GM18870 (cell line): ENCODE data around the gene ANKRD13C.
"Not testable (repeated sequence)": the region's sequence is repeated elsewhere in the genome, so short reads cannot be mapped to it uniquely, and the experiment has no call there.

Experiments
- ATAC-seq: cut with Tn5 transposase; IDR thresholded peaks from one replicate; pipeline ENCODE4 v1.9.1; 2021; ENCODE audit warnings: moderate library complexity; ENCODE audit not compliant: unreplicated experiment

Gene ANKRD13C

DNA sequence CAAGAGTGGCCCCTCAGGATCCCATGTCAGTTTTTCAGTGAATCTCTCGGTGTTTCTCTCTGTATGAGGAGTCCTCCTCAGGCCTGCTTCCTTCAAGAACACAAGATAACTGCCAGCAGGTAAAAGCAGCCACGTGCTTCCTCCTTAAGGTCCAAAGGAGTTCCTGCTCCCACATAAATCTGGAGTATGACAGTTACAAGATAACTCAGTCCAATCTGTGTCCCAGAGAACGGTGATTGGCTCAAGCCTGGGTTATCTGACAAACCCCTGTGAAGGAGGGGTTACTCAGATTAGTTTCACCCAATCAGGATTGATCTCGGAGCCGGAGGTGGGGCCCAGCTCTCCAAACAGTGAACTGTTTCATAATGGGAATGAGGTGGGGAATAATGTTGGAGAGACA lies 5.8 kb upstream of the ANKRD13C start:
- ATAC-seq = no peak

DNA sequence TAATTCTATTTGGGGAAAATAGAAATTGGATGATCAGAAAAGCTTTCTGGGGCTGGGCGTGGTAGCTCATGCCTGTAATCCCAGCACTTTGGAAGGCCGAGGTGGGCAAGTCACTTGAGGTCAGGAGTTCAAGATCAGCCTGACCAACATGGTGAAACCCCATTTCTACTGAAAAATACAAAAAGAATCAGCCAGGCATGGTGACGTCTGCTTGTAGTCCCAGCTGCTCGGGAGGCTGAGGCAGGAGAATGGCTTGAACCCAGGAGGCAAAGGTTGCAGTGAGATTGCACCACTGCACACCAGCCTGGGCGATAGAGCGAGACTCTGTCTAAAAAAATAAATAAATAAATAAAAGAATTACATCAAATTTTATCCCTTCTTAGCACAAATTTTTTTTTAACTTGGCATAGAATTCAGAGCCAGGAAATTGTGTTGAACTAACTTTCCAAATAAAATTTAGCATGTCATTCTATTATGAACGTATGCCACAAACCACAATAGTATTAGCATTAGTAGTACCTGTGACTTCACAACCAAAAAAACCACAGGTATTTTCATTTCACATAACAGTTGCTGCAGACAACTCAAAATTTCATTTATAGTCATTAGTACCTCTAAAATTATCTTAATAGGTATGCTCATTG lies 4.5 kb upstream of the ANKRD13C start:
- ATAC-seq = peak; percentile 68

DNA sequence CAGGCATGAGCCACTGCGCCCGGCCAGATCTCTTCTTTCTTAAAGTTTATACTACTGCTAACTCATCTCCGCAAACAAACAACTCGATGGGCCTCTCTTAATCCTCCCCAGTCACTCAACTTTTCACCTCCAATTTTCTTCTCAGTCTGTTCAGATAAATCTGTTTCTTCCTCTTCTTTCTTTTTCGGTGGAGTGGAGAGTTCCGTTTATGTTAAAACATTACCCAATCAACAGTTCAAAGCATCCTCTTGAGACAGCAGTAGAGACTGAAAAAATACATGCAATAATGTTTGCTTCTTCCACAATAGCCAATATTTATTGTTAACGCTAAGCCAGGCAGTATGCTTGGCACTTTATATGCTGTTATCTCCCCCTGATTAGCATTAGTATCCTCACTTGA lies 1.4 kb upstream of the ANKRD13C start:
- no peak for ATAC-seq

DNA sequence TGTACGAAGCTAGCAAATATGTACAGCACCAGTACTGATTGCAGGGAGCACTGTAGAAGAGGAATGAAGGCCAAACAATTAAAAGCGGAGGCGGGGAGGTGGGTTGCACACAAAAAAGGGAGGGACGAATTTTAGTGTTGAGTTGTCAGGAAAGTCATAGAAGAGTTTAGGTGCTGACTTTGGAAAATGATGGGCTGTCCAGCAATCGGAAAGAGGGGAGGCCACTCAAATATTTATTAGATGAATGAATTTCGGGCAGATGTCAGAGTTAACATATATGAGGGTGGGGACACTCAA lies 537 bp upstream of the ANKRD13C start:
- ATAC-seq = no peak

DNA sequence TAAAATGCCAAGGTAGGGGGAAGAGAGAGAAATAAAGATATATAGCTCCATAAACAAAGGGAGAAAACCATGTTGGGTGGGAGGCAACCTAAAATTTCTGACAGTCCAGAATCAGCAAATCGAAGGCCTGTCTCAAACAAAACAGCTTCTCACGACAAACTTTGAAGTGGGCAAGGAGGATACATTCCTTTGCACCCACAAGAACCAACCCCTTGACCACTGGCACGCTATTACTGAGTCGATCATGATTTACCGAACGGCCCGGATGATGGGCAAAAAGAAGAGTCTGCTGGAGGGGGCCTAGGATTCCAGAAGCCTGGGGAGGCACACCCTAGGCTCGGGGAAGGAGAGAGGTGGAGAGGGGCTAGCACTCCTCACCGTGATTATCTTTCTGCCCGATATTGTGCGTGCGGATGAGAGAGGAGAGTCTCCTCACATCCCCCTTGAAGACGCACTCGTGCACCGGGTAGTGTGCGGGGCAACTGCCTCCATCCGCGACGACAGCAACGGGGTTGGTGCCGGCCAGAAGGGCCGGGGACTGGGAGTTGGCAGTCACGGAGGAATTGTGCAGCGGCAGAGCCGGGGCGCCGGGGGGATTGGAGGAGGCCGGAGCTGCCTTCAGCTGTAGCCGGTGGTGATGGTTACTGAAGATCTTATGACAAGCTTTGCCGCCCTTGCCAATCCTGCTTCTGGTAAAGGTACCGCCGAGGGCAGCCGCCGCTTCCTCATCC lies 756 bp downstream of the ANKRD13C start:
- ATAC-seq = peak; percentile 17

DNA sequence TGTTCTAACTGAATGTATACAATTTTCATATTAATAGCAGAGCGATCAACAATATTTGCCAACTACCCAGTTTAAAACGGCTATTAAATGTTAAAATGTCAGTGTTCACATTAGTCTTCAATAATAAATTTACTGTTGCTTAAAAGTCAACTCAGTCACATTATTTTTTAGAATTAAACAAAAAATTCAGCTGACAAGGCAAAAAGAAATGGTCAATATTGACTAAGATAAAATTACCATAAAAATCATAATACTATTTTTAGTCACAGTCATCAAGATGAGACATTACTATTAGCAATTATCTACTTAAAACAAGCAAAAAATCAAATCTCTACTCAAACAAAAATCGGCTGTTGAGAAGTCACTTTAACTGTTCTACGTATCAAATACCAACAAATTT lies 1.5 kb downstream of the ANKRD13C start:
- ATAC-seq = no peak

DNA sequence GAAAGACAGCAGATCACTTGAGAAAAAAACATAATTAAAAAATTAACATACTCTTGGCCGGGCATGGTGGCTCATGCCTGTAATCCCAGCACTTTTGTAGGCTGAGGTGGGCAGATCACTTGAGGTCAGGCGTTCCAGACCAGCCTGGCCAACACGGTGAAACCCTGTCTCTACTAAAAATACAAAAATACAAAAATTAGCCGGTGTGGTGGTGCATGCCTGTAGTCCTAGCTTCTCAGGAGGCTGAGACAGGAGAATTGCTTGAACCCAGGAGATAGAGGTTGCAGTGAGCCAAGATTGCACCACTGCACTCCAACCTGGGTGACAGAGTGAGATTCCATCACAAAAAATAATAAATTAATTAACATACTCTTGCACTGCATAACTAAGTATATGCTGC lies 4.7 kb downstream of the ANKRD13C start:
- ATAC-seq = not testable (repeated sequence)

DNA sequence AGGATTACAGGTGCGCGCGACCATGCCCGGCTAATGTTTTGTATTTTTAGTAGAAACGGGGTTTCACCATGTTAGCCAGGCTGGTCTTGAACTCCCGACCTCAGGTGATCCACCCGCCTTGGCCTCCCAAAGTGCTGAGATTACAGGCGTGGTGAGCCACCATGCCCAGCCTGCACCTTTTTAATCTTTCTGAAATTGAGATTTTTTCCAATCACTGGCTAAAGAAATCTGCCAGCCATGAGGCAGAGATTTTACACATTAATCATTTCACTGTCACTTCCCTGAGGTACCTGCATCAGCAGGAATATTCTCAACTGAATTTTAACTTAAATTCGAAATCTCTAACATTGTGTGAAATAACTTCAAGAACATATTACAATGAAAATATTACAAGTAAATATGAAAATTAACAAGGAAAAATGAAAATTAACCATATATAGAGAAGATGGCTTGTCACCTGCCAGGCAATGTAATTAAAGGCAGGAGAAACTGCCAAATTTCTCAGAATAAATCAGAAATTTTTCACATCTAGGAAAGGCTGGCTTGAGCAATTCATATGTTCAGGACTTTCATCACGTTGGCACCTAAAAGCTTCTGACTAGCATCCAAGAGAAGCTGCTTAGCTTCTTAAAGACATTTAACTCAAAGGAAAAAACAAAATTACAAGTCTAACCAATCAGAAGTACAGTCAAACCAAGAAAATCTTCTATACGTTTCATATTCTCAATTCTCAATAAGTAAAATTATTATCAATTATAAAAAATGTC lies 5.9 kb downstream of the ANKRD13C start:
- no peak for ATAC-seq

DNA sequence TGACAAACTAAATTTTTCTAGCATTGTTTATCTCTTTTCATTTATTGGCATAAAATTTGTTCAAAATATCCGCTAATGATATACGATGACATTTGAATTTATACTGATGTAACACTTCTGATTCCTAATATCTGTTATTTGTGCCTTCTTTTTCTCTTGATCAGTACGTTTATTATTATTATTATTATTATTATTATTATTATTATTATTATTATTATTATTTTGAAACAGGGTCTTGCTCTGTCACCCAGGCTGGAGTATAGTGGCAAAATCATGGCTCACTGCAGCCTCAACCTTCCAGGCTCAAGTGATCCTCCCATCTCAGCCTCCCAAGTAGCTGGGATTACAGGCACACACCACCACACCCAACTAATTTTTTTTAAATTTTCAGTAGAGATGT lies 14.9 kb downstream of the ANKRD13C start:
- ATAC-seq = not testable (repeated sequence)

DNA sequence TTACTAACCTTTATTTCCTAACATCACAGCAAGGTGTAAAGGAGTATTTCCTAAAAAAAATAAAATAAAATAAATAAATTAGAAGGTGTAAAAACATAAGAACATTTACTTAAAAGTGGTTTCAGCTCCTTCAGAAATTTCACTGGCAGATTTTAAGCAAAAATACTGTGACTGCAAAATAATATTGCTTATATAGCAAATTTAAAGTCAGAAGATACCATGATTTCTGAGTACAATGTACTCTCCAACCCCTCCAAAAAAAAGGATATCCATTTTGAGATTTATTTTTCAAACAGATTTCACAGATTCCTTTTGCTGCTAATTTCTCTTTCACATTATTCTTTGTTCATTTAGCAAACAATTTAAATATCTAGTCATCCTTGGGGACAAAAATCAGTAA lies 18.5 kb downstream of the ANKRD13C start:
- no peak for ATAC-seq

DNA sequence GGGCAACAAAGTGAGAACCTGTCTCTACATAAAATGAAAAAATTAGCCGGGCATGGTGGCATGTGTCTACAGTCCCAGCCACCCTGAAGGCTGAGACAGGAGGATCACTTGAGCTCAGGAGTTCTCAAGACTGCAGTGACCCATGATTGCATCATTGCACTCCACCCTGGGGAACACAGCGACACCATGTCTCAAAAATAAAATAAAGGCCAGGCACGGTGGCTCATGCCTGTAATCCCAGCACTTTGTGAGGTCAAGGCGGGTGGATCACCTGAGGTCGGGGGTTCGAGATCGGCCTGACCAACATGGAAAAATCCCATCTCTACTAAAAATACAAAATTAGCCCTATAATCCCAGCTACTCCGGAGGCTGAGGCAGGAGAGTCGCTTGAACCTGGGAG lies 20.1 kb downstream of the ANKRD13C start:
- ATAC-seq = no peak

DNA sequence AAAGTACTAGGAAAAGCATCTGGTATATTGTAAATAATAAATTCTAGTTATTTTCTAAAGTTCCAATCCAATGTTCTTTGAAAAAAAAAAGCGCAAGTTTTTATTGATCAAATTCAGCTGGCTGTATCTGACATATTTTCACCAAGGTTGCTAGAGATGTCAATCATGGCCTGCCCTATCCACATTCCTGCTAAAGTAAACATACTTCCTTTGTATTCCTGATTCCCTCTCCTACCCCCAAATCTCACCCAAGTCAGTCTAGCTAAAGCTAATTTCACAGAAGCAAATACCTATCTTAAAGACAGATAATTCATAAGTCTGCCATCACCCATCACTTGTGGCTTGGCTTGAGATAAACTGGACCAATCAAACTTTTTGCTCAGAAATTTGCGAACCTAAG lies 21.3 kb downstream of the ANKRD13C start:
- ATAC-seq = no peak

DNA sequence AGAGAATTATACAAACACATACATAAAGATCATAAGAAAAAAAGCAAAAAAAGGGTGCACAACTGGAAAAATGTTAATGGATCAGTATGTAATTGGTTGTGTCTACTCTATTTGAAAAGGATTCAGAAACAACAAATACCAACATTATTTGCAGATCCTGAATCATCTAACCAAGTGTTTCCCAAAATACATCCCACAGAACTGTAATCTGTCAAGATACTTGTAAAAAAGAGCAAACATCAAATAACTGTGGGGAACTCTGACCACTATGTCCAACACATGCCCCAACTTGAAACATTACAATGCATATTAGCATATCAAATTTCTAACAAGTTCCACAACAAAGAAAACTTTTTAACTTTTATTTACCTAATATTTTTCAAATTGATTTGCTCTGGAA lies 22.6 kb downstream of the ANKRD13C start:
- ATAC-seq = no peak

DNA sequence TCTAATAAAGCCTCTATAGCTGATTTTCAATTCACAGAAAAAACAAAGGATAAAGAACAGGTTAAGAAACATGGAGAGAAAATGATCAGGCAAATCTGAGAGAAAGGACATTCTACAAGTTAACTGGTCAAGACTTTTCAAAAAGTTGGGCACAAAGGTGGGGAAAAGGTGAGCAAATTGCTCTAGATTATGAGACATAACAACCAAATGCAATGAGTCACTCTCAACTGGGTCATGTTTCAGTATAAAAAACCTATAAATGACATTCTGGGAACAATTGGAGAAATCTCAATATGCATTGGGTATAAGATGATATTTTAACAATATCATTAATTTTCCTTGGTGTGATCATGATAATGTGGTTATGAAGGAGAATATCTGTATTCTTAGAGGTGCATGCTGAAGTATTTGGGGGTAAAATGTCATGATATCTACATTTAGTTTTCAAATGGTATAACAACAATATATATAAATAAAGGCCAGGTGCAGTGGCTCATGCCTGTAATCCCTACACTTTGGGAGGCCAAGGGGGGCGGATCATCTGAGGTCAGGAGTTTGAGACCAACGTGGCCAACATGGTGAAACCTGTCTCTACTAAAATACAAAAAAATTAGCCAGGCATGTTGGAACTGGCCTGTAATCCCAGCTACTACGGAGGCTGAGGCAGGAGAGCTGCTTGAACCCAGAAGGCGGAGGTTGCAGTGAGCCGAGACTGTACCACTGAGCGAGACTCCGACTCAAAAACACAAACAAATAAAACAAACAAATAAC lies 27.0 kb downstream of the ANKRD13C start:
- no peak for ATAC-seq

DNA sequence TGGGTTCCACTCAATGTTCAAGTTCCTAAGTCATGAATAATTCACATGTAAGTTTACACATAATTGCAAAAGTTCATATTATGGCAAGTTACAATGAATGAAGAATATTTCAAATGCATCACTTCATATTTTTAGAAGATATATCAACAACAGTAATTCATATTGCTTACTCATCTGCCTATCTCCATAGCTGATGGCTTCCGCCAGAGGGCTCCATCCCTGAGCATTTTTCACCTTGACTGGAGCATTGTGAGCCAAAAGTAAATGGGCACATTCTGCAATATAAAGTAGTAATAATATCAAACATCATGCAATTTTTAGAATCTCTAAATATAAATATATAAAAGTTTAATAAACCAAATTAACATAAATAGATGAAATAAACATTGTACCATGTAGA lies 29.8 kb downstream of the ANKRD13C start:
- ATAC-seq = no peak

DNA sequence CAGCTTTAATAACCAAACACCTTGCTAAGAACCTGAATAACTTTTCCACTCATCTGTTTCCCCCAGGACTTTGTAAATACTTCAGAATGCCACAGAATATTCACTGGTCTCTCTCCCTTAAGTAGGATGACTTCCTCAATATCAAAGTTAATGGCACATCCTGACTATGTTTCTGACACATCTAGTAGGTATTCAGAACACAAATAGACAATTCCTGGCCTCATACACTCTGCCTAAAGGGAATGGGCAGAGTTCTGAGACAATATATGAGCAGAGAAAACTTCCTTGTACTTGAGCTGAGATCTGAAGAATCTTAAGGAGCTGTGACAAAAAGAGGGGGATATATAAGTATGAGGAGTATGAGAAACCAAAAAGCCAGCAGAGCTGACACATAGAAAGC lies 34.8 kb downstream of the ANKRD13C start:
- ATAC-seq = no peak

DNA sequence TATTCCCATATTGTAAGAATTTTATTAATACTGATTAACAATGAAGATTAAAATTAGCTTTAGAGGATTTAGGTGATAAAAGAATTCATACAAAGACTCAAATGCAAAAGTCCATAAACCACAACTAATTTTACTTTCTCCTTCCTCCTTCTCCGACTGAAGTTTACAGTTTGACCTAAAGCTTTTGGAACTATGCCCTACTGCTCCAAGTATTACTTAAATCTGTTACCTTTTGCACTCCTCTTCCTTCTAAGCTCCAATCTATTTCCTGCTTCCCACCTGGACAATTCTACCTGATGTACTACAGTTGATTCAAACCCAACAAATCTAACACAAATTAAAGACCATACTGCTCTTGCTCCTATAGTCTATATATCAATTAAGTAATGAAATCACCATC lies 36.3 kb downstream of the ANKRD13C start:
- no peak for ATAC-seq

DNA sequence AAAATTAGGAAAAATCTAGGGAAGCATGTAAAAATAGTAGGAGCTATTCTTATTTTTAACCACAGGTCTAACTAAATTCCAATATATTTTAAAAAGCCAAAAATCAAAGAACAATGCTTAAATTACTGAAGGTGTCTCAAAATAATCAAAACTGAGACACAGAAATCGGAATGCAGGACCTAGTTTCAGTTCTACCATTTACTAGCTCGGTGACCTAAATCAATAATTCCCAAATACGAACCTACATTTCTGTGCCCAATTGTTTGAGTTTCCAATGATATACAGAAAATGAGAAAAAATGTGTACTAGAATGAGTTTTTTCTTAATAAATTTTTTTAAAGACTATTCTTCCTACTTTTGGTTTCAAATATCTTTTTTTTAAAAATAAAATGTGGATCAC lies 37.4 kb downstream of the ANKRD13C start:
- ATAC-seq = no peak

DNA sequence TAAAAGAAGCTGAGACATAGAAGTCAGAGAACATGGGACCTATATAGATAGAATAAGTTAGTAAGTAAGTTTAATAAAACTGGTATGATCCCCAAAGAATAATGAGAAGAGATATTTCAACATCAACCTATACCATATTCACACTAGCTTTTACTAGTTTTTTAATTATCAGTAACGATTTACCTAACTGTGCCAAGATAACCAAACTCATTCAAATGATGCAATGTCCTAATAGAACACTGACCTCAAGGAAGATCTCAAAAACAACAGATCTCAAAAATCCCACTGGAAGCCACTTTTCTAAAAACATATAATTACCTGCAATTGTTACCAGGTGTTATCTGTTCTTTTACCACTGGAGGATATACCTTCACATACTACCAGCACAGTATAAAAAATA lies 38.7 kb downstream of the ANKRD13C start:
- ATAC-seq = no peak

DNA sequence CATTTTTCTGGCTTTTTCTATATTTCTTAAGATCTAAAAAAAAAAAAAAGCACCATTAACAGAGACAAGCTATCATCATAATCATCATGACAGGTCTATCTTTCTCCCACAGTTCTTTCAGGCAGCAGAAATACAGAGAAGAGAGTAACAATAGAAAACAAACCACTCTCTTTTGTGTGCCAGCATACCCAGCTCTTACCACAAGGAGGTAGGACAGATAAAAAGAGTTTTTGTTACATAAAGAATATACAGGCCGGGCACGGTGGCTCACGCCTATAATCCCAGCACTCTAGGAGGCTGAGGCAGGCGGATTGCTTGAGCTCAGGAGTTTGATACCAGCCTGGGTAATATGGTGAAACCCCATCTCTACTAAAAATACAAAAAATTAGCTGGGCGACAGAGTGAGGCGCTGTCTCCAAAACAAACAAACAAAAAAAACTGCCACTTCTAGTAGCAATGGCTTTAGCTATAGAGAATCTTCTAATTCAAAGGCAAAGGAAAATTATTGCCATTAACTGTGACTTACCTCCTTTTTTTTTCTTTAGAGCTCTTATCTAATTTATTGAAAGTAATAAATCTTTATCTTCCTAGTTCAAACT lies 39.7 kb downstream of the ANKRD13C start:
- ATAC-seq = no peak

DNA sequence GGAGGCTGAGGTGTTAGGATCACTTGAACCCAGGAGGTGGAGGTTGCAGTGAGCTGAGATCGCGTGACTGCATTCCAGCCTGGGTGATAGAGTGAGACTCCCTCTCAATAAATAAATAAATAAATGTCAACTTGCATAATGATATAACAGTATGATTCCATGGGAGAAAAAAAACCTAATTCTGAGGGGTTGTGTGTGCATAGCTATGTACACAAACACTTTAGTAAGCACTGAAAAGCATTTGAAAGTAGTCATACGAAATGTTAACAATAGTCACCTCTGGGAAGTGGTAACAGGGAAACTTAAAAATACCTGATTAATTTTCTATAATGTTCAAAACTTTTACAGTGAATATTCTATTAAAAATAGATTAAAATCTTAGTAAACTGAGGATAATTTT lies 43.2 kb downstream of the ANKRD13C start:
- ATAC-seq = no peak
